Brain pericyte (primary cell): ENCODE data around the gene PPP2R5C.
"Not testable (repeated sequence)": the region's sequence is repeated elsewhere in the genome, so short reads cannot be mapped to it uniquely, and the experiment has no call there.

ENCODE experiments used
- DNase-seq: peaks from one replicate; pipeline ENCODE4 v3.0.0-alpha.2; 2012; ENCODE audit warnings: low read depth, low spot score

PPP2R5C gene

GRCh38 chr14:101761032-101761880 lies at the start of gene PPP2R5C:
TSS of gene PPP2R5C (plus strand) at chr14:101761709. CDS start at chr14:101761894, 185 bp downstream.
- peak; percentile 67 for DNase-seq

DNA sequence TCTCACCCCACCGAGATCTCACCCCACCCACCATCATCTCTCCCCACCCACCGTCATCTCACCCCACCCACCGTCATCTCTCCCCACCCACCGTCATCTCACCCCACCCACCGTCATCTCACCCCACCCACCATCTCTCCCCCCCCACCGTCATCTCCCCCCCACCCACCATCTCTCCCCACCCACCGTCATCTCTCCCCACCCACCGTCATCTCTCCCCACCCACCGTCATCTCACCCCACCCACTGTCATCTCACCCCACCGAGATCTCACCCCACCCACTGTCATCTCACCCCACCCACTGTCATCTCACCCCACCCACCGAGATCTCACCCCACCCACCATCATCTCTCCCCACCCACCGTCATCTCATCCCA lies 49.7 kb upstream of the PPP2R5C start:
- DNase-seq: not testable (repeated sequence)

DNA sequence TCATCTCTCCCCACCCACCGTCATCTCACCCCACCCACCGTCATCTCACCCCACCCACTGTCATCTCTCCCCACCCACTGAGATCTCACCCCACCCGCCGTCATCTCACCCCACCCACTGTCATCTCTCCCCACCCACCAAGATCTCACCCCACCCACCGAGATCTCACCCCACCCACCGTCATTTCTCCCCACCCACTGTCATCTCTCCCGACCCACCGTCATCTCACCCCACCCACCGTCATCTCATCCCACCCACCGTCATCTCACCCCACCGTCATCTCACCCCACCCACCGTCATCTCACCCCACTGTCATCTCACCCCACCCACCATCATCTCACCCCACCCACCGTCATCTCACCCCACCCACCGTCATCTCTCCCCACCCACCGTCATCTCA lies 49.2 kb upstream of the PPP2R5C start:
- not testable (repeated sequence) for DNase-seq

GRCh38 chr14:101713091-101713490 lies 48.4 kb upstream of the PPP2R5C start:
- DNase-seq: not testable (repeated sequence)

DNA sequence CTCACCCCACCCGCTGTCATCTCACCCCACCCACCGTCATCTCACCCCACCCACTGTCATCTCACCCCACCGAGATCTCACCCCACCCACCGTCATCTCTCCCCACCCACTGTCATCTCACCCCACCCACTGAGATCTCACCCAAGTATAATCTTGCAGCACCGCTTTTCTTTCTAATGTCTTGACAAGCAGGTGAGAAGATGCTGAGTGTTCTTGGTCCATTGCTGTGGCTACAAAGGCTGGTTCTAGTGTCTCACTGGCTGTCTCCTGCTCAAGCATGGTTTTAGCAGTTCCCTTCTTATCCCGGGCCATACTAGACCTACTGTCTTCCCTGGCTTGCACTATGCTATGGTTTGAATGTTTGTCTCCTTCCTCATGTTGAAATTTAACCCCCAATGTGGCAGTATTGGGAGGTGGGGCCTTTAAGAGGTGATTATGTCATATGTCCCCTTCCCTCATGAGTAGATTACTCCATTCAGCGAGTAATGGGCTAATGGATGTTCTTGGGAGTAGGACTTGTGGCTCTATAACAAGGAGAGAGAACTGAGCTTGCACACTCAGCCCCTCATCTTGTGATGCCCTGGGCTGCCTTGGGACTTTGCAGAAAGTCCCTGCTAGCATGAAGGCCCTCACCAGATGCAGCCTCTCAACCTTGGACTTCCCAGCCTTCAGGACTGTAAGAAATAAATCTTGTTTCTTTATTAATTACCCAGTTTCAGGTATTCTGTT lies 47.7 kb upstream of the PPP2R5C start:
- no peak for DNase-seq

DNA sequence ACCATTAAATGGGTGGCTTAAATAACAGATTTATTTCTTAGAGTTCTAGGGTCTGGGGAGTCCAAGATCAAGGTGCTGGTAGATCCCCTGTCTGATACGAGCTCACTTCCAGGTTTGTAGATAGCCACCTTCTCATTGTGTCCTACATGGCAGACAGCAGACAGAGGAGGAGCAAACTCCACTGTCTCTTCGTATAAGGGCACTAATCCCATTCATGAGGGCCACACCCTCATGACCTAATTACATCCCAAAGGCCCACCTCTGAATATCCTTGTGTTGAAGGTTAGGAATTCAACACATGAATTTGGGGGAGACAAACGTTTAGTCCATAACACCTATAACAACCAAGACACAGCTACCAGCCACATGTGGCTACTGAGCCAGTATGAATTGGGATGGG lies 47.1 kb upstream of the PPP2R5C start:
- no peak for DNase-seq

- DNase-seq: no peak
These were observed 46.1 kb upstream of the PPP2R5C start for GRCh38 chr14:101715210-101716076.

- DNase-seq: no peak
These were observed 45.2 kb upstream of the PPP2R5C start for GRCh38 chr14:101716077-101716950.

DNA sequence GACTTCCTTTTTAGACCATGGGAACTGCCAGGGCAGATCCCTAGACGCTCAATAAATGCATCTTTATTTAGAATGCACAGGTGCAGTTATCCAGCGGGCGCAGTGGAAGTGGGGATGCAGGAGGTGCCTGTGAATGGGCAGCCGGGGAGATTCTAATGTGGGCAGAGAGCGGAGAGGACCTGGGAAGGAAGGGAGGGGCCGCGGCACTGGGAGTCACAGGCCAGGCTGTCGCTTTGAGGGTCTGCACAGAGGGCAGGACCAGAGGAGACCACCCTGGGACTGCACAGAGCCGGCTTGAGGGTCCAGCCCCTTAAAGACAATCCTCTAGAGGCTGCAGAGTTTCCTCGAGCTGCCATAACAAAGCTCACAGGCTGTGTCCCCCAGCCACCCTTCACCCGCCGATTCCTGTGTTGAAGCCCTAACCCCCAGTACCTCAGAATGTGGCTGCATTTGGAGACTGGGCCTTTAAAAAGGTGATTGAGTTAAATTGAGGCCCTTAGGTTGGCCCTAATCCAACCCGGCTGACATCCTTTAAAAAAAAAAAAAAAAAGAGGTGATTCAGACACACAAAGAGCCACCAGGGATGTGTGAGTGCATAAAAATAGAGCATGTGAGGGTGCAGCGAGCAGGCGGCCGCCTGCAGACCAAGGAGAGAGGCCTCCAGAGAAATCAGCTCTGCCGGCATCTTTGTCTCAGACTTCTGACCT lies 44.4 kb upstream of the PPP2R5C start:
- DNase-seq: no peak

DNA sequence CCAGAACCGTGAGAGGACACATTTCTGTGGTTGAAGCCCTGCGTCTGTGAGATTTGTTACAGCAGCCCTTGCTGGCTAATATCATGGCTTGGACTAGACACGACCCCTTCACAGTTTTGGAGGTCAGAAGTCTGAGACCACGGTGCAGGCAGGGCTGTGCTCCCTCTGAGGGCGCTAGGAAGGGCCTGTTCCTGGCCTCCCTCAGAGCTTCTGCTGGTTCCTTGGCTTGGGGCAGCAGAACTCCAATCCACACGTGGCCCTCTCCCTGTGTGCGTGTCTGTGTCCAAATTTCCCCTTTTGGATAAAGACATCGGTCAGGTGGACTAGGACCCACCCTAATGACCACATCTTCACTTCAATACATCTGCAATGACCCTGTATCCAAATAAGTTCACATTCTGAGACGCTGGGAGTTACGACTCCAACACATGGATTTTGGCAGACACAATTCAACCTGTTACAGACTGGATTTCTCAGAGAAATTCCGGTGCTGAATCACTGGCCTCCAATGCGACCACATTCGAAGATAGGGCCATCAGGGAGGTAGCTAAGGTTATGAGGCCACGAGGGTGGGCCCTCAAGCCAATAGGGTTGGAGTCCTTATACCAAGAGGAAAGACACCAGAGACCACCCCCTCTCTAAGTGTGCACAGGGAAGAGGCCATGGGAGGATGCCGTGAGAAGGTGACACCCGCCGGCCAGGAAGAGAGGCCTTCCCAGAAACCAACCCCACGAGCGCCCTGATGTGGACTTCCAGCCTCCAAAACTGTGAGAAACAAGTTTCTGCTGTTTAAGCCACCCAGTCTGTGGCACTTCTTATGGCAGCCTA lies 43.6 kb upstream of the PPP2R5C start:
- DNase-seq: no peak

GRCh38 chr14:101719045-101719645 lies 42.4 kb upstream of the PPP2R5C start:
- DNase-seq: no peak

DNA sequence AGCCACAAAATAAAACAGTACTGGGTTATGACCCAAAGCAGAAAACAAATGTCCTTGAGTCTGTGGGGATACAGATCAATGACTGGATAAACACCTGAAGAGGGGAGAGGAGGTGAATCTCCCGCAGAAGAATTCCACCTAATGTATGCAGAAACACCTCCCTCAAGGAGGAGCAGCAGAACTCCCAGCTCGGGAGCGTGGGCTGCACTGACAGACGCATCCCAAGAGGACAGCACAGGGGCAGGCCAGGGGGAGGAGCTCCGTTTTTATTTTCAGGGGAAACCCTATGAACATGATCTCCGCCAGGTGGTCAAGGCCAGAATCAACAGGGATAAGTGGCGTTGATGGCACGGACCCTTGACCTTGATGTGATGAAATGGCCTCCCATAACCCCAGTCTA lies 41.8 kb upstream of the PPP2R5C start:
- DNase-seq: no peak

GRCh38 chr14:101721111-101721510 lies 40.4 kb upstream of the PPP2R5C start:
- no peak for DNase-seq

- no peak for DNase-seq
These were observed 39.4 kb upstream of the PPP2R5C start for GRCh38 chr14:101721951-101722661.

GRCh38 chr14:101723061-101723595 lies 38.4 kb upstream of the PPP2R5C start:
- DNase-seq: no peak

- not testable (repeated sequence) for DNase-seq
These were observed 35.9 kb upstream of the PPP2R5C start for GRCh38 chr14:101725652-101726051.

DNA sequence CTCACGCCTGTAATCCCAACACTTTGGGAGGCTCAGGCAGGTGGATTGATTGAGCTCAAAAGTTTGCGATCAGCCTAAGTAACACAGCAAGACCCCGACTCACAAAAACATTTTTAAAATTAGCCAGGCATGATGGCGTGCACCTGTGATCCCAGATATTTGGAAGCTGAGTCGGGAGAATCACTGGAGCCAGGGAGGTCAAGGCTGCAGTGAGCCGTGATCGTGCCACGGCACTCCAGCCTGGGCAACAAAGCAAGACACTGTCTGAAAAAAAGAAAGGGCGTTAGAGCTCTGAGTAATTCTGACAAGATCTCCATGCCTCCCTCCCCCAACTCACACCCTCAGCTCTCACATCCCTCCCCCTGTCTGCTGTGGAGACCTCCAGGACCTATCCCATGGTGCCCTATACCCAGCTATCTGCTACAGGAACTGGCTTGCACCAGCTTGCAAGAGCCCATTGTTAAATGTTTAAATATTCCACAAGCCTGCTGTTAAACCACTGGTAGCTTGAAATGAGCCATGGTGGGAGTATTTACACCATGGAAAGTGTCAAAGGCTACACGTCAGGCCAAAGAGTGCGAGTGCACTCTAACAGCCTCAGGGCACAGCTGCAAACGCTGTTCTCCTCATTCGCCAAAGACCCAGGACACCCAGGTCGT lies 35.1 kb upstream of the PPP2R5C start:
- no peak for DNase-seq

- no peak for DNase-seq
These were observed 34.6 kb upstream of the PPP2R5C start for GRCh38 chr14:101726954-101727302.
